H1 (cell line): ENCODE data around the gene KRT13. TPM values are rescaled to one million over a fixed set of nuclear protein-coding genes. Genes with fewer than 3 reads are reported as not detected.

ENCODE experiments used
- CTCF ChIA-PET: fragments of 300-600 bp; sonication (Branson Sonifier 250); formaldehyde crosslinking; loops from one replicate; lab custom pipeline; 2021; ENCODE audit not compliant: partially characterized antibody; lab: Charles Lee
- POLR2A ChIA-PET: fragments of 300-600 bp; sonication (Branson Sonifier 250); formaldehyde crosslinking; loops from one replicate; lab custom pipeline; 2021; ENCODE audit warnings: inconsistent platforms; ENCODE audit not compliant: partially characterized antibody; lab: Charles Lee
- DNase-seq, 2 experiments: peaks; one replicate each; pipeline versions ENCODE4 v3.0.0 to v3.0.0-alpha.2; 2010 to 2022; ENCODE audit warnings: low spot score in 2 of 2, low read depth in 1 of 2, mixed read lengths in 1 of 2
- FAIRE-seq: peaks from 2 replicates; lab custom pipeline; 2011; peaks lifted over from hg19 to GRCh38; lab: Jason Lieb, UNC
- H2AFZ ChIP-seq: 2 replicates; pipeline ENCODE4 v1.8.1; 2012; ENCODE audit warnings: low read length, inconsistent platforms
- H2AK5ac ChIP-seq: 2 replicates; pipeline ENCODE4 v1.6.1; 2013; ENCODE audit warnings: low read depth, low read length
- H2BK120ac ChIP-seq: replicated peaks from 2 replicates; pipeline ENCODE3; 2013; ENCODE audit warnings: low read depth, low read length, inconsistent platforms
- H2BK12ac ChIP-seq: 2 replicates; pipeline ENCODE4 v1.6.1; 2013; ENCODE audit warnings: low read depth, low read length
- H2BK15ac ChIP-seq: 2 replicates; pipeline ENCODE4 v1.6.1; 2013; ENCODE audit warnings: low read length
- H2BK20ac ChIP-seq: 2 replicates; pipeline ENCODE4 v1.6.1; 2013; ENCODE audit warnings: low read length
- H2BK5ac ChIP-seq: 2 replicates; pipeline ENCODE4 v1.6.1; 2013; ENCODE audit warnings: low read depth, low read length
- H3K14ac ChIP-seq: 2 replicates; pipeline ENCODE4 v1.6.1; 2013; ENCODE audit warnings: inconsistent platforms; ENCODE audit not compliant: insufficient read length
- H3K18ac ChIP-seq: 2 replicates; pipeline ENCODE4 v1.6.1; 2013; ENCODE audit warnings: low read length; ENCODE audit errors: extremely low read depth
- H3K23ac ChIP-seq: 2 replicates; pipeline ENCODE4 v1.6.1; 2013; ENCODE audit warnings: inconsistent platforms; ENCODE audit not compliant: insufficient read length
- H3K23me2 ChIP-seq: 2 replicates; pipeline ENCODE4 v1.6.1; 2013; ENCODE audit warnings: low read depth, low read length
- H3K27ac ChIP-seq: 2 replicates; pipeline ENCODE4 v1.6.1; 2011; ENCODE audit warnings: low read depth, low read length, inconsistent platforms
- H3K27me3 ChIP-seq, 4 experiments: replicated peaks in 1 of 4; 1 replicate in 1 of 4; 2 replicates in 3 of 4; pipeline versions ENCODE4 v1.6.1 to v1.8.1; 2011 to 2013; ENCODE audit warnings: low read length in 3 of 4, mild to moderate bottlenecking in 3 of 4, inconsistent platforms in 2 of 4, mixed read lengths in 2 of 4, moderate library complexity in 1 of 4; ENCODE audit not compliant: control insufficient read depth in 3 of 4, insufficient read depth in 3 of 4; ENCODE audit errors: extremely low read depth in 1 of 4
- H3K36me3 ChIP-seq, 4 experiments: 2 replicates each; pipeline versions ENCODE4 v1.6.1 to v1.8.1; 2011 to 2013; ENCODE audit warnings: mild to moderate bottlenecking in 4 of 4, low read length in 3 of 4, moderate library complexity in 2 of 4, control low read depth in 1 of 4, inconsistent platforms in 1 of 4; ENCODE audit not compliant: insufficient read depth in 4 of 4, control insufficient read depth in 2 of 4
- H3K4ac ChIP-seq: replicated peaks from 2 replicates; pipeline ENCODE3; 2013; ENCODE audit warnings: low read length, low read depth, mixed read lengths, inconsistent platforms; ENCODE audit not compliant: insufficient read length
- H3K4me1 ChIP-seq, 4 experiments: replicated peaks in 1 of 4; 1 replicate in 1 of 4; 2 replicates in 3 of 4; pipeline versions ENCODE4 v1.6.1 to v1.8.1; 2011 to 2013; ENCODE audit warnings: low read length in 3 of 4, inconsistent platforms in 2 of 4, mixed read lengths in 1 of 4; ENCODE audit not compliant: insufficient read depth in 4 of 4, control insufficient read depth in 3 of 4
- H3K4me2 ChIP-seq, 2 experiments: 2 replicates each; pipeline versions ENCODE4 v1.6.1 to v1.8.1; 2011 to 2013; ENCODE audit warnings: low read depth in 2 of 2, low read length in 2 of 2, control low read depth in 1 of 2, inconsistent platforms in 1 of 2, mild to moderate bottlenecking in 1 of 2; ENCODE audit not compliant: insufficient read depth in 1 of 2
- H3K4me3 ChIP-seq, 4 experiments: fragments of 200-600, 300-600 bp in 1 of 4; sonication (generic), shearing (Covaris generic), sonication (Bioruptor Twin) in 1 of 4; 2 replicates each; pipeline versions ENCODE4 v1.5.1 to v1.8.1; 2011 to 2016; ENCODE audit warnings: low read length in 4 of 4, low read depth in 3 of 4, control low read depth in 2 of 4, inconsistent platforms in 2 of 4, mild to moderate bottlenecking in 2 of 4, mixed read lengths in 1 of 4, moderate library complexity in 1 of 4; ENCODE audit not compliant: insufficient read depth in 2 of 4; ENCODE audit errors: extremely low read depth in 1 of 4
- H3K56ac ChIP-seq: replicated peaks from 2 replicates; pipeline ENCODE3; 2013; ENCODE audit warnings: low read depth, mild to moderate bottlenecking, mixed read lengths, low read length, inconsistent platforms; ENCODE audit not compliant: insufficient read length
- H3K79me1 ChIP-seq: 2 replicates; pipeline ENCODE4 v1.6.1; 2013; ENCODE audit warnings: low read depth, low read length, control low read depth
- H3K79me2 ChIP-seq, 2 experiments: 2 replicates each; pipeline versions ENCODE4 v1.6.1 to v1.8.1; 2012 to 2013; ENCODE audit warnings: low read length in 2 of 2, mild to moderate bottlenecking in 2 of 2, inconsistent platforms in 1 of 2; ENCODE audit not compliant: insufficient read depth in 2 of 2, control insufficient read depth in 1 of 2
- H3K9ac ChIP-seq, 4 experiments: replicated peaks in 1 of 4; 1 replicate in 1 of 4; 2 replicates in 3 of 4; pipeline versions ENCODE4 v1.6.1 to v1.8.1; 2011 to 2013; ENCODE audit warnings: low read depth in 3 of 4, low read length in 3 of 4, control low read depth in 2 of 4, mild to moderate bottlenecking in 2 of 4, moderate library complexity in 2 of 4, inconsistent platforms in 1 of 4; ENCODE audit errors: extremely low read depth in 1 of 4
- H3K9me3 ChIP-seq, 2 experiments: 2 replicates each; pipeline versions ENCODE4 v1.6.1 to v1.8.1; 2012 to 2013; ENCODE audit warnings: mild to moderate bottlenecking in 2 of 2, moderate library complexity in 2 of 2, control low read depth in 1 of 2, inconsistent platforms in 1 of 2, low read depth in 1 of 2, low read length in 1 of 2, mixed read lengths in 1 of 2; ENCODE audit not compliant: insufficient read depth in 2 of 2
- H4K20me1 ChIP-seq, 2 experiments: replicated peaks in 1 of 2; 2 replicates each; pipeline versions ENCODE3 to v1.8.1; 2011 to 2013; ENCODE audit warnings: inconsistent platforms in 2 of 2, low read length in 2 of 2, mild to moderate bottlenecking in 1 of 2; ENCODE audit not compliant: insufficient read depth in 2 of 2, control insufficient read depth in 1 of 2
- H4K5ac ChIP-seq: 2 replicates; pipeline ENCODE4 v1.6.1; 2013; ENCODE audit warnings: low read length, low read depth, mixed read lengths, inconsistent platforms; ENCODE audit not compliant: insufficient read length
- H4K8ac ChIP-seq: 2 replicates; pipeline ENCODE4 v1.8.0; 2013; ENCODE audit warnings: mild to moderate bottlenecking, moderate library complexity, low read length, inconsistent platforms; ENCODE audit not compliant: insufficient read depth; ENCODE audit errors: extremely low read depth
- H4K91ac ChIP-seq: replicated peaks from 2 replicates; pipeline ENCODE3; 2013; ENCODE audit warnings: low read length, mixed read lengths, inconsistent platforms; ENCODE audit not compliant: insufficient read length
- CEBPB ChIP-seq: IDR thresholded peaks from 2 replicates; pipeline ENCODE4 v1.6.1; 2012; ENCODE audit warnings: low read depth, low read length
- CREB1 ChIP-seq: IDR thresholded peaks from 2 replicates; pipeline ENCODE4 v1.6.1; 2012; ENCODE audit warnings: inconsistent platforms
- FOSL1 ChIP-seq: IDR thresholded peaks from 2 replicates; pipeline ENCODE4 v1.6.1; 2011; ENCODE audit warnings: mild to moderate bottlenecking, low read depth, low read length, moderate library complexity; ENCODE audit not compliant: insufficient read depth
- TCF12 ChIP-seq: IDR thresholded peaks from 2 replicates; pipeline ENCODE4 v1.6.1; 2011; ENCODE audit warnings: low read depth, mild to moderate bottlenecking, low read length
- WGBS, 2 experiments: shearing (Covaris generic) in 1 of 2; methylation state at CpG; one replicate each; pipeline versions ENCODE4 v1.1.6 to v1.1.7; 2013 to 2015; ENCODE audit warnings: low lambda C conversion rate in 2 of 2, mixed read lengths in 2 of 2, inconsistent platforms in 1 of 2, low coverage in 1 of 2, missing lambda C conversion rate in 1 of 2; ENCODE audit not compliant: insufficient replicate concordance in 2 of 2, insufficient coverage in 1 of 2, insufficient read length in 1 of 2; ENCODE audit errors: extremely low coverage in 1 of 2, missing lambda C conversion rate in 1 of 2; 5-methylcytosine and 5-hydroxymethylcytosine counted together
- polyA plus RNA-seq, 7 experiments: library from polyadenylated mRNA; depleted of rRNA in 3 of 7; stranded (reverse) in 5 of 7; unstranded in 2 of 7; fragments of >200 nt in 5 of 7; fragments of 200-250 nt in 2 of 7; gene quantifications; 1 replicate in 5 of 7; 2 replicates in 1 of 7; 4 replicates in 1 of 7; pipeline versions ENCODE4 v1.2.1 to v1.2.3, GENCODE V29; 2011 to 2013; ENCODE audit warnings: missing spikeins in 2 of 7, mixed read lengths in 2 of 7
- total RNA-seq: library from RNA; stranded (reverse); fragmentation: NEBNext Ultra II Directional; extraction: Animal tissue kit (Norgen Biotek cat#: 25700); gene quantifications from 2 replicates; pipeline ENCODE4 v1.2.1, GENCODE V29; 2021

Gene KRT13
- total and polyA plus RNA-seq, 2 of the 8 experiments (the other 6 are each of a cell fraction or from before 2014, with no cell fraction given), result 0.09 TPM; not detected in 1

DNA sequence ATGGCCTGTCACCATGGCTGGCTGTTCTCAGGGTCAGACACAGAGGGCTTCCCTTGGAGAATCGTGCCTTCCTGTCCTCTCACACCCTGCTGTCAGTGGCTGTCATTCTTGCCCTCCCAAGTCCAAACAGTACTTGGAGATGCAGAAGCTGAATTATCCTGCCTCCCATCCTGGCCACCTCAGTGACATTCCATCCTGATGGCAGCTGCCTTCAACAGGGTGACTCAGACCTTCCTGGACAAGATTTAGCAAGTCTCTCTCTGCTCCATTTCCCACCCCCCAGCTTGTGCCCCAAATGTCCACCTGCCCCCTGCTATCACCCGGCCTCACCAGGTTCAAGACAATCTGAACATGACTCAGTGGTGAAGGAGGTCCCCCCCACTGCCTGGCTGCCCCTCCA lies 10.9 kb downstream of the KRT13 start:
- no peak overlapping the region for H4K5ac ChIP-seq
- no peaks in the 10 kb centered on the region for H3K23me2 ChIP-seq
- no peak overlapping the region for H3K9ac ChIP-seq
- H2AK5ac ChIP-seq, result 0 out of 2 replicates have a peak overlapping the region, but pooled peaks have one; percentile 60
- H2BK120ac ChIP-seq, result no peak overlapping the region
- no peak overlapping the region for H4K8ac ChIP-seq
- H3K36me3 ChIP-seq, result no peaks in the 10 kb centered on the region
- CTCF ChIA-PET, result interaction anchor here (0.7 to 33.9 kb wide), 14 partner anchors 12 to 631 kb away, joined by 3 to 427 read pairs (median 6); partner anchors contain the start of genes KRT19 and KRT35
- no peak overlapping the region for H3K14ac ChIP-seq
- TF ChIP-seq CREB1 (no peak), TCF12 (no peak), FOSL1 (no peak), CEBPB (no peak)
- 0 out of 2 replicates have a peak overlapping the region, but pooled peaks have one; percentile 34 for H2BK20ac ChIP-seq
- WGBS, 2 experiments, result 89% methylated on average over 2 of the region's 2 CpGs; no CpG with 5 or more reads in 1 of the 2 experiments
- FAIRE-seq (no peak), DNase-seq (no peak)
- H3K4me1 ChIP-seq, result peaks cover 0 to 3% (median under 1%) of the 10 kb centered on the region in 4 experiments; a peak in 5 of 7 replicates
- no peak overlapping the region for H3K27ac ChIP-seq
- H3K23ac ChIP-seq, result no peak overlapping the region
- no peak overlapping the region for H3K4me3 ChIP-seq
- H2AFZ ChIP-seq, result no peak overlapping the region
- no peak overlapping the region for H3K4ac ChIP-seq
- H3K56ac ChIP-seq, result no peak overlapping the region
- POLR2A ChIA-PET, result interaction anchor here (0.6 to 3.7 kb wide), 5 partner anchors 19 to 199 kb away, joined by 3 to 19 read pairs (median 3); partner anchors contain the start of gene KRT19
- H2BK5ac ChIP-seq, result no peak overlapping the region
- no peak overlapping the region for H3K4me2 ChIP-seq
- no peak overlapping the region for H3K18ac ChIP-seq
- H3K79me1 ChIP-seq, result no peaks in the 10 kb centered on the region
- no peaks in the 10 kb centered on the region for H3K9me3 ChIP-seq
- no peak overlapping the region for H2BK12ac ChIP-seq
- no peak overlapping the region for H2BK15ac ChIP-seq
- H4K91ac ChIP-seq, result no peak overlapping the region
- H4K20me1 ChIP-seq, result no peaks in the 10 kb centered on the region
- H3K79me2 ChIP-seq, result no peaks in the 10 kb centered on the region
- H3K27me3 ChIP-seq, result no peaks in the 10 kb centered on the region
